H1 (cell line): ENCODE results near the gene ELOVL5. TPM values are rescaled to one million over a fixed set of nuclear protein-coding genes. Genes with fewer than 3 reads are reported as not detected.

ENCODE experiments used
- BCL11A ChIP-seq, 2 experiments: IDR thresholded peaks; one replicate each; pipeline ENCODE4 v1.6.1; 2011; ENCODE audit warnings: low read depth in 2 of 2, low read length in 2 of 2, mild to moderate bottlenecking in 2 of 2
- CHD1 ChIP-seq: IDR thresholded peaks from 2 replicates; pipeline ENCODE4 v1.6.1; 2012; ENCODE audit warnings: low read depth, low read length, improper control_type of control experiment
- EP300 ChIP-seq, 2 experiments: IDR thresholded peaks; 1 replicate in 1 of 2; 2 replicates in 1 of 2; pipeline ENCODE4 v1.6.1; 2011 to 2012; ENCODE audit warnings: low read depth in 2 of 2, low read length in 2 of 2, mild to moderate bottlenecking in 2 of 2, borderline replicate concordance in 1 of 2, inconsistent platforms in 1 of 2, moderate library complexity in 1 of 2
- GTF2F1 ChIP-seq: IDR thresholded peaks from 2 replicates; pipeline ENCODE4 v1.6.1; 2012; ENCODE audit warnings: low read depth, low read length, improper control_type of control experiment, borderline replicate concordance
- KDM1A ChIP-seq: fragments of 200-600, 300-600 bp; sonication (generic); IDR thresholded peaks from 2 replicates; pipeline ENCODE4 v1.7.1; 2016; ENCODE audit warnings: mild to moderate bottlenecking, low read length, borderline replicate concordance
- NANOG ChIP-seq: IDR thresholded peaks from 2 replicates; pipeline ENCODE4 v1.6.1; 2011; ENCODE audit warnings: low read length, low read depth, mild to moderate bottlenecking, inconsistent platforms; ENCODE audit not compliant: insufficient read depth, poor library complexity, severe bottlenecking
- PHF8 ChIP-seq: fragments of 200-600 bp; sonication (generic); conservative IDR thresholded peaks from 2 replicates; pipeline ENCODE4 v1.7.1; 2012; ENCODE audit warnings: low read depth, mild to moderate bottlenecking, inconsistent platforms, low read length, moderate library complexity
- RNF2 ChIP-seq: fragments of 200-900, 300-1000 bp; sonication (generic); IDR thresholded peaks from 2 replicates; pipeline ENCODE4 v1.7.1; 2016; ENCODE audit warnings: borderline replicate concordance, low read depth, mild to moderate bottlenecking, antibody characterized with exemption, low read length; ENCODE audit not compliant: poor library complexity, severe bottlenecking; ENCODE audit errors: missing control alignments
- SRF ChIP-seq: IDR thresholded peaks from 2 replicates; pipeline ENCODE4 v1.6.1; 2011; ENCODE audit warnings: mild to moderate bottlenecking, low read depth, low read length, moderate library complexity
- polyA plus RNA-seq, 7 experiments: library from polyadenylated mRNA; depleted of rRNA in 3 of 7; stranded (reverse) in 5 of 7; unstranded in 2 of 7; fragments of >200 nt in 5 of 7; fragments of 200-250 nt in 2 of 7; gene quantifications; 1 replicate in 5 of 7; 2 replicates in 1 of 7; 4 replicates in 1 of 7; pipeline versions ENCODE4 v1.2.1 to v1.2.3, GENCODE V29; 2011 to 2013; ENCODE audit warnings: missing spikeins in 2 of 7, mixed read lengths in 2 of 7
- total RNA-seq: library from RNA; stranded (reverse); fragmentation: NEBNext Ultra II Directional; extraction: Animal tissue kit (Norgen Biotek cat#: 25700); gene quantifications from 2 replicates; pipeline ENCODE4 v1.2.1, GENCODE V29; 2021

ELOVL5 gene
- total and polyA plus RNA-seq, 2 of the 8 experiments (the other 6 are each of a cell fraction or from before 2014, with no cell fraction given): 113 to 156 TPM

DNA sequence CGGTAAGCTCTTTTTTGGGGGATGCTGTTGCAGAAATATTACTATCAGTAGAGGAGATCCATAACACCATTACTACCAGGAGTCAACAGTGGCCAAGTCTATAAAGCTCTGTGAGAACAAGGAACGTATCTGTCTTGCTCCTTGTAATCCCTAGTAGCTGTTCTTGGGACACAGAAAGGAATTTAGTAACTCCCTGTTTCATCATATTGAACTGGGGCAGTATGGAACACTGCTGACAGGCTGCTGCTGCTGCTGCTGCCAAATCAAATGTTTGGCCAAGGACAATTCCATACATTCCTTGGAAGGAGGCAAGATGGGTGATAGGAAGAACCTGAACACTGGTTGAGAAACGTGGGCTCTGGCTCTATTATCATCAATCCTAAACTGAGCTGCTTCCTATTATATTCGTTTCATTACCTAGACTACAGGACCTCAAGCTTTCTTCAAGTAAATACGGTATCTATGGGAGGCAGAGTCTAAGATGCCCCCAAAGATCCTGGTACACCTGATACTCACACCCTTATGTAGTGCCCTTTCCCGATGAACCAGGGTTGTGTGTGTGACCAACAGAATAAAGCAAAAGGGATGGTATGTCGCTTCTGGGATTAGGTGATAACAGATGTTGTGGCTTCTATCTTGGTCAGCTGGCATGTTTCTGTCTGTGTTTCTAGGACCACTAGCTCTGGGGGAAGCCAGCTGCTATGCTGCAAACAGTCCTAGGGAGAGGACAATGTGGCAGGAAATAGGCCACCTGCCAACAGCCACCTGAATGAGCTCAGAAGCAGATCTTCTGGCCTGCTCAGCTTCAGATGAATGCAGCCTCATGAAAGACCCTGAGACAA lies 39.5 kb downstream of the ELOVL5 start (continued):
- TF ChIP-seq EP300 (IDR thresholded peaks at IDR 0.05; ENCODE audit: borderline replicate concordance in 1 of 2, low read depth in 2 of 2, low read length in 2 of 2) (no peak), CHD1 (no peak), NANOG (no peak), RNF2 (no peak), GTF2F1 (no peak), BCL11A (IDR thresholded peaks at IDR 0.05; ENCODE audit: low read depth in 2 of 2, low read length in 2 of 2) (no peak), SRF (no peak), PHF8 (no peak), KDM1A (no peak)
